ENCODE results near the gene RASA4. TPM values are rescaled to one million over a fixed set of nuclear protein-coding genes. Genes with fewer than 3 reads are reported as not detected.
"Not testable (repeated sequence)": the region's sequence is repeated elsewhere in the genome, so short reads cannot be mapped to it uniquely, and the experiment has no call there.

The RASA4 gene
- total RNA-seq, 1 experiment from 2014 or later: 4.5 TPM

DNA sequence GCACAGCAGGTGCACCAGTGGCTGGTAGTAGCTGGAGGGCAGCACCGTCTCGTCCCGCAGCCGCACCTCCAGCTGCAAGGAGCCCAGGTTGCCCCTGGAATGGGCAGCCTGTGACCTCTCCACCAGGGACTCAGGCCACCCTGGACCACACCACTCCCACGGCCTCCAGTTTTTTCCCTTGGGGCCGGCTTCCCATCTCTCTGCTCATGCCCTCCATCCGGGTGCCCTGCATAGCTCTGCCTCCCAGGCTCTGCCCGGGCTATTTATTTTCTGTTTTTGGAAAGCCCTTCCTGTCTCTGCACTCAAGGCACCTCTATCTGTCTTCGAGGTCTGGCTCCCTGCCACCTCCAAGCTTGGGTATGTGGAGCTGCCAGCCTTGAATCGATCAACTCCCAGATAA is 20.5 kb downstream of the RASA4 start:
- peak; percentile 36 for DNase-seq
- not testable (repeated sequence) for H3K9me3 ChIP-seq (ENCODE audit: low read length); H3K27ac ChIP-seq (ENCODE audit: low read length); H3K36me3 ChIP-seq (ENCODE audit: insufficient read depth, low read length); H3K9ac ChIP-seq (ENCODE audit: low read length); H3K9me2 ChIP-seq (replicated peaks; ENCODE audit: insufficient read depth, low read length); H2AFZ ChIP-seq (ENCODE audit: low read length); H3K79me2 ChIP-seq (ENCODE audit: low read length); H3K4me1 ChIP-seq (ENCODE audit: low read length); H4K20me1 ChIP-seq (ENCODE audit: insufficient read depth, low read depth, low read length); H3K4me2 ChIP-seq (ENCODE audit: low read depth, low read length, poor library complexity, severe bottlenecking); H3K27me3 ChIP-seq (ENCODE audit: low read length); H3K4me3 ChIP-seq (ENCODE audit: low read length)

GRCh38 chr7:102593637-102594334 is 22.8 kb downstream of the RASA4 start:
- H3K9me3 ChIP-seq (ENCODE audit: low read length); H3K4me1 ChIP-seq (ENCODE audit: low read length); H2AFZ ChIP-seq (ENCODE audit: low read length); H3K4me2 ChIP-seq (ENCODE audit: low read depth, low read length, poor library complexity, severe bottlenecking); H3K9ac ChIP-seq (ENCODE audit: low read length); H3K27ac ChIP-seq (ENCODE audit: low read length); H3K79me2 ChIP-seq (ENCODE audit: low read length); H3K36me3 ChIP-seq (ENCODE audit: insufficient read depth, low read length); DNase-seq; H3K9me2 ChIP-seq (replicated peaks; ENCODE audit: insufficient read depth, low read length); H3K4me3 ChIP-seq (ENCODE audit: low read length); H4K20me1 ChIP-seq (ENCODE audit: insufficient read depth, low read depth, low read length); H3K27me3 ChIP-seq (ENCODE audit: low read length): not testable (repeated sequence)

DNA sequence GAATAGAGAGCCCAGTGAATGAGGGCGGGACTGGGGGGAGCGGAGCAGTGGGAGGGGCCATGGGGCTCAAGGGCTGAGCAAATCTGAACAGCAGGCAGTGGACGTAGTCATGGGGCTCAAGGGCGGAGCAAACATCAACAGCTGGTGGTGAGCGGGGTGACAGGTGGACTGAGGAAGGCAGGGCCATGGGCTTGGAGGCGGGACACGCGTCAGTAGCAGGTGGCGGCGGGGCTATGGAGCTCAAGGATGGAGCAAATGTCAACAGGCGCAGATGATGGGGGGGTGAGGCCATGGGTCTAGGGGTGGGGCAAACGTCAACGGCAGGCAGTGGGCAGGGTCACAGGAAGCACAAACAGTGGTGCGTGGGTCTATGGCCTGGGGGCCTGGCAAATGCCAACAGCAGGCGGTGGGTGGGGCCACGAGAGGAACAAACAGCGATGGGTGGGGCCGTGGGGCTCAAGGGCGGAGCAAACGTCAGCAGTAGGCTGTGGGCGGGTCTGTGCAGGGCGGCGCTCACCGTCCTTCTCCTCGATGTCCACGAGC is 24.0 kb downstream of the RASA4 start:
- H3K9ac ChIP-seq (ENCODE audit: low read length); H3K4me1 ChIP-seq (ENCODE audit: low read length); H3K27me3 ChIP-seq (ENCODE audit: low read length); H3K4me3 ChIP-seq (ENCODE audit: low read length); H4K20me1 ChIP-seq (ENCODE audit: insufficient read depth, low read depth, low read length); H2AFZ ChIP-seq (ENCODE audit: low read length); H3K36me3 ChIP-seq (ENCODE audit: insufficient read depth, low read length); H3K9me2 ChIP-seq (replicated peaks; ENCODE audit: insufficient read depth, low read length); H3K27ac ChIP-seq (ENCODE audit: low read length); H3K4me2 ChIP-seq (ENCODE audit: low read depth, low read length, poor library complexity, severe bottlenecking); H3K9me3 ChIP-seq (ENCODE audit: low read length); H3K79me2 ChIP-seq (ENCODE audit: low read length); DNase-seq: not testable (repeated sequence)

GRCh38 chr7:102589857-102590256 is 26.7 kb downstream of the RASA4 start:
- H3K4me2 ChIP-seq (ENCODE audit: low read depth, low read length, poor library complexity, severe bottlenecking); H3K9ac ChIP-seq (ENCODE audit: low read length); H3K4me3 ChIP-seq (ENCODE audit: low read length); H3K4me1 ChIP-seq (ENCODE audit: low read length); H3K36me3 ChIP-seq (ENCODE audit: insufficient read depth, low read length); H3K79me2 ChIP-seq (ENCODE audit: low read length); H3K27ac ChIP-seq (ENCODE audit: low read length); H4K20me1 ChIP-seq (ENCODE audit: insufficient read depth, low read depth, low read length); H3K27me3 ChIP-seq (ENCODE audit: low read length); DNase-seq; H3K9me2 ChIP-seq (replicated peaks; ENCODE audit: insufficient read depth, low read length); H2AFZ ChIP-seq (ENCODE audit: low read length); H3K9me3 ChIP-seq (ENCODE audit: low read length): not testable (repeated sequence)

DNA sequence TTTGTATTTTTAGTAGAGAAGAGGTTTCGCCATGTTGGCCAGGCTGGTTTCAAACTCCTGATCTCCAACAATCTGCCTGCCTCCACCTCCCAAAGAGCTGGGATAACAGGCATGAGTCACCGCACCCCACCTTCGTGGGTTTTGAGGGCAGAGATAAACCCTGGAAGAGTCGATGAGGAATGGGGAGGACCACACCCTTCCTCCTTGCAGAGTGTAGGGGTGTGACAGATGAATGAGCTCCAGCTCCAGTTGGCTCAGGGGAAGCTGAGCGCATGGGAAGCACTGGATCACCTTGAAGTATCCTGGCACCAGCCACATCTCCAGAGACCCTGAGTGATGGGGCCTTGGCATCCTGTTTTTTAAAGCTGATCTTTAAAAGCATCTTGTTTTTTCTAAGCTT is 33.1 kb downstream of the RASA4 start:
- not testable (repeated sequence) for H4K20me1 ChIP-seq (ENCODE audit: insufficient read depth, low read depth, low read length); H3K9ac ChIP-seq (ENCODE audit: low read length); DNase-seq; H3K36me3 ChIP-seq (ENCODE audit: insufficient read depth, low read length); H3K4me3 ChIP-seq (ENCODE audit: low read length); H2AFZ ChIP-seq (ENCODE audit: low read length); H3K79me2 ChIP-seq (ENCODE audit: low read length); H3K9me3 ChIP-seq (ENCODE audit: low read length); H3K9me2 ChIP-seq (replicated peaks; ENCODE audit: insufficient read depth, low read length); H3K27ac ChIP-seq (ENCODE audit: low read length); H3K4me2 ChIP-seq (ENCODE audit: low read depth, low read length, poor library complexity, severe bottlenecking); H3K27me3 ChIP-seq (ENCODE audit: low read length); H3K4me1 ChIP-seq (ENCODE audit: low read length)

DNA sequence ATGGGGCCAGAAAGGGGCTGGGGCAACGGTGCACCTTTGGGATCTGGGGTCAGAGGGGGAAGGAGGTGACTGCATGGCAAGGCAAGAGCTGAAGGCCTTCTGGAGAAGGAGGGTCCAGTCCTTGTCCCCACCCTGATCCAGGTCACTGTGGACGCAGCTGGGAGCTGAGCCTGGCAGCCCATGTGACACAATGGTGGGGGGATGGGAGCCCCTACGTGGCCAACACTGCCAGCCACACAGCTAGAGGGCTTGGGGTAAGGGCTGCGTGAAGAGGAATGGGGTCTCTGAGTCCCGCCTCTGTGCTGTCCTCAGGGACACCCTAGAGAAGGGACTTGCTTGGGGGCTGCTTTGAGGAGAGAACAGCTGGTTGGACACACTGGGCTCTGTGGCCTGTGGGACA is 34.8 kb downstream of the RASA4 start:
- H3K27ac ChIP-seq (ENCODE audit: low read length); H2AFZ ChIP-seq (ENCODE audit: low read length); H3K9ac ChIP-seq (ENCODE audit: low read length); H3K36me3 ChIP-seq (ENCODE audit: insufficient read depth, low read length); DNase-seq; H3K4me2 ChIP-seq (ENCODE audit: low read depth, low read length, poor library complexity, severe bottlenecking); H4K20me1 ChIP-seq (ENCODE audit: insufficient read depth, low read depth, low read length); H3K27me3 ChIP-seq (ENCODE audit: low read length); H3K4me3 ChIP-seq (ENCODE audit: low read length); H3K9me2 ChIP-seq (replicated peaks; ENCODE audit: insufficient read depth, low read length); H3K79me2 ChIP-seq (ENCODE audit: low read length); H3K9me3 ChIP-seq (ENCODE audit: low read length); H3K4me1 ChIP-seq (ENCODE audit: low read length): not testable (repeated sequence)

DNA sequence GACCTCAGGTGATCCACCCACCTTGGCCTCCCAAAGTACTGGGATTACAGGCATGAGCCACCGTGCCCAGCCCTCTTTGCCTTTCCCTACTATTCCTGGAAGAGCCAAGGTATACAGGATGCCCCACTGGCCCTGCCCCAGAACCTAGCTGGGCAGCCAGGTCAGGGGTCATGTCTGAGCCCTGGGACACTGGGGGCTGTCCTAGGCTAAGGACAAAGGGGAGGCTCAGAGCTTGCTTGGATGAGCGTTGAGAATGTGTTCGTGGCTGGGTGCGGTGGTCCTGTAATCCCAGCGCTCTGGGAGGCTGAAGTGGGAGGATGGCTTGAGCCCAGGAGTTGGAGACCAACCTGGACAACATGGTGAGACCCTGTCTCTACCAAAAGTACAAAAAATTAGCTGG is 38.1 kb downstream of the RASA4 start:
- H3K4me2 ChIP-seq (ENCODE audit: low read depth, low read length, poor library complexity, severe bottlenecking); H3K36me3 ChIP-seq (ENCODE audit: insufficient read depth, low read length); H2AFZ ChIP-seq (ENCODE audit: low read length); H3K27me3 ChIP-seq (ENCODE audit: low read length); H3K4me3 ChIP-seq (ENCODE audit: low read length); H3K9me3 ChIP-seq (ENCODE audit: low read length); DNase-seq; H3K79me2 ChIP-seq (ENCODE audit: low read length); H4K20me1 ChIP-seq (ENCODE audit: insufficient read depth, low read depth, low read length); H3K4me1 ChIP-seq (ENCODE audit: low read length); H3K9me2 ChIP-seq (replicated peaks; ENCODE audit: insufficient read depth, low read length); H3K9ac ChIP-seq (ENCODE audit: low read length); H3K27ac ChIP-seq (ENCODE audit: low read length): not testable (repeated sequence)

GRCh38 chr7:102577315-102578240 is 39.0 kb downstream of the RASA4 start:
- DNase-seq; H3K4me3 ChIP-seq (ENCODE audit: low read length); H3K9me3 ChIP-seq (ENCODE audit: low read length); H3K79me2 ChIP-seq (ENCODE audit: low read length); H3K36me3 ChIP-seq (ENCODE audit: insufficient read depth, low read length); H3K9ac ChIP-seq (ENCODE audit: low read length); H3K9me2 ChIP-seq (replicated peaks; ENCODE audit: insufficient read depth, low read length); H3K4me2 ChIP-seq (ENCODE audit: low read depth, low read length, poor library complexity, severe bottlenecking); H2AFZ ChIP-seq (ENCODE audit: low read length); H4K20me1 ChIP-seq (ENCODE audit: insufficient read depth, low read depth, low read length); H3K27me3 ChIP-seq (ENCODE audit: low read length); H3K4me1 ChIP-seq (ENCODE audit: low read length); H3K27ac ChIP-seq (ENCODE audit: low read length): not testable (repeated sequence)
